GM21717 (cell line): ENCODE measurements around the gene CHST6.
"Not testable (repeated sequence)": the region's sequence is repeated elsewhere in the genome, so short reads cannot be mapped to it uniquely, and the experiment has no call there.

ENCODE experiments used
- ATAC-seq: cut with Tn5 transposase; IDR thresholded peaks from one replicate; pipeline ENCODE4 v1.9.1; 2021; ENCODE audit warnings: mild to moderate bottlenecking, moderate library complexity; ENCODE audit not compliant: unreplicated experiment

CHST6 gene

GRCh38 chr16:75452464-75453190 is 42.6 kb downstream of the CHST6 start:
- no peak for ATAC-seq

DNA sequence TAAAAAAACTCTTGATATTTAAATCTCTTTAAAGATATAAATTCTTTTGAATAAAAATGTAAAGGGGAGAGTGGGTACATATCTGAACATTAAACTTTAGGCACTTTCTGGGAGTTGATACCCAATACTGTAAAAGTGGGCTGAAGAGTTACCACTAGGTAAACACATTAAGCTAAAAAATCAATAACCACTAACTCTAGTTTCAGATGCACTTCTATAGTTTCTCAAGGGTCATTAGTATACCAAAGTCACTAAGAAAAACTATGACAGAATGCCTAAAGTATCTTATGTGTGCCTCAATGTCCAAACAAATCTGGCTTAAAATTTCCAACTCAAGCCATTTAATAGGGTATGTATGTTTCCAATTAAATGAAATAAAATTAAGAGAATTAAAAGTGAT is 48.8 kb downstream of the CHST6 start:
- no peak for ATAC-seq

DNA sequence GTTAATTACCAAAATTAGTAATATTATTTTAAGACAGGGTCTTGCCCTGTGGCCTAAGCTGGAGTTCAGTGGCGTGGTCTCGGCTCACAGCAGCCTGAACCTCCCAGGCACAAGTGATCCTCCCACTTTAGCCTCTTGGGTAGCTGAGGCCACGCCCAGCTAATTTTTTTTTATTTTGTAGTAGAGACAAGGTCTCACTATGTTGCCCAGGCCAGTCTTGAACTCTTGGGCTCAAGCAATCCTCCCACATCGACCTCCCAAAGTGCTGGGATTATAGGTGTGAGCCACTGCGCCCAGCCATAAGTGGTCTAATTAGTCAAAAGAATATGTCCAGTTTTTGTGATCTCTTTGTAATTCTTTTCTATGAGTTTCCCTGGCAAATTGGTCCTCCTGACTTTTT is 49.9 kb downstream of the CHST6 start:
- no peak for ATAC-seq

- ATAC-seq: no peak
Observed at GRCh38 chr16:75443298-75443697, 51.9 kb downstream of the CHST6 start.

GRCh38 chr16:75433732-75434413 is 61.4 kb downstream of the CHST6 start:
- ATAC-seq: peak; percentile 76

GRCh38 chr16:75432828-75433731 is 62.2 kb downstream of the CHST6 start, which contains the start of gene CFDP1:
CFDP1 (minus strand) TSS chr16:75433503; CDS start chr16:75433352, 151 bp downstream.
- ATAC-seq: peak; percentile 93

- ATAC-seq: no peak
Observed at GRCh38 chr16:75429621-75430403, 65.4 kb downstream of the CHST6 start.

GRCh38 chr16:75426524-75426923 is 68.7 kb downstream of the CHST6 start:
- not testable (repeated sequence) for ATAC-seq

DNA sequence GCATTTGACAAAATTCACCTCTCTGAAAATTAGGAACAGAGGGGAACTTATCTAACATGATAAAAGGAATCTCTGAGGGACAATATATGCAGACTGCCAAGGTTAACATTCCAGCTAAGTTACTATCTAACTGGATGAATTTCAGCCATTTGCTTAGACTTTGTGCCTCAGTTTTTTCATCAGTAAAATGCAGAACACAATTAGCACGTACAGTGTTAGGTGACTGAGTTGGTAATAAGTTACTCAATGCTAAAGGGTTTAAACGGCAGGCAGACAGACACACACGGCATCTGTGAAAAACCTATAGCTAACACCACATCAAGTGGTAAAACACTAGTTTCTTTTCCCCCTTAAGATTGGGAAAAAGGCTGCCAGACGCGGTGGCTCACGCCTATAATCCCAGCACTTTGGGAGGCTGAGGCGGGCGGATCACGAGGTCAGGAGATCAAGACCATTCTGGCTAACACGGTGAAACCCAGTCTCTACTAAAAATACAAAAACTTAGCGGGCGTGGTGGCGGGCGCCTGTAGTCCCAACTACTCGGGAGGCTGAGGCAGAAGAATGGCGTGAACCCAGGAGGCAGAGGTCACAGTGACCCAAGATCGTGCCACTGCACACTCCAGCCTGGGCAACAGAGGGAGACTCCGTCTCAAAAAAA is 71.0 kb downstream of the CHST6 start:
- not testable (repeated sequence) for ATAC-seq

- ATAC-seq: no peak
Observed at GRCh38 chr16:75423723-75424104, 71.5 kb downstream of the CHST6 start.
